Karpas-422 (cell line): ENCODE data around the gene RAD51. TPM values are rescaled to one million over a fixed set of nuclear protein-coding genes. Genes with fewer than 3 reads are reported as not detected.

Experiments used
- DNase-seq: peaks from one replicate; pipeline ENCODE4 v3.0.0-alpha.2; 2015
- H2AFZ ChIP-seq: fragments of 200-600 bp; sonication (generic); 2 replicates; pipeline ENCODE4 v1.6.1; 2014; ENCODE audit warnings: antibody characterized with exemption, low read length, mixed read lengths
- H3K27ac ChIP-seq: fragments of 200-600 bp; sonication (generic); 2 replicates; pipeline ENCODE4 v1.5.1; 2014; ENCODE audit warnings: mild to moderate bottlenecking, low read length, moderate library complexity
- H3K27me3 ChIP-seq: fragments of 200-600 bp; sonication (generic); 2 replicates; pipeline ENCODE4 v1.6.1; 2014; ENCODE audit warnings: low read length, mixed read lengths
- H3K36me3 ChIP-seq: fragments of 200-600 bp; sonication (generic); 2 replicates; pipeline ENCODE4 v1.6.1; 2014; ENCODE audit warnings: low read length, mixed read lengths; ENCODE audit not compliant: insufficient read depth
- H3K4me1 ChIP-seq: fragments of 200-600 bp; sonication (generic); 2 replicates; pipeline ENCODE4 v1.6.1; 2014; ENCODE audit warnings: mild to moderate bottlenecking, low read length, mixed read lengths
- H3K4me2 ChIP-seq: fragments of 200-600 bp; sonication (generic); 2 replicates; pipeline ENCODE4 v1.6.1; 2014; ENCODE audit warnings: low read length, low read depth, mild to moderate bottlenecking; ENCODE audit not compliant: poor library complexity, severe bottlenecking
- H3K4me3 ChIP-seq: fragments of 200-600 bp; sonication (generic); 2 replicates; pipeline ENCODE4 v1.5.1; 2014; ENCODE audit warnings: mild to moderate bottlenecking, antibody characterized with exemption, low read length, mixed read lengths
- H3K79me2 ChIP-seq: fragments of 200-600 bp; sonication (generic); 2 replicates; pipeline ENCODE4 v1.6.1; 2014; ENCODE audit warnings: mild to moderate bottlenecking, low read length, mixed read lengths
- H3K9ac ChIP-seq: fragments of 200-600 bp; sonication (generic); 2 replicates; pipeline ENCODE4 v1.6.0; 2014; ENCODE audit warnings: low read length
- H3K9me2 ChIP-seq: fragments of 200-600 bp; sonication (generic), shearing (Covaris generic); replicated peaks from 2 replicates; pipeline ENCODE4 v1.6.0; 2014; ENCODE audit warnings: mild to moderate bottlenecking, low read length, moderate library complexity; ENCODE audit not compliant: insufficient read depth
- H3K9me3 ChIP-seq: fragments of 300-700, 200-600 bp; sonication (generic); 2 replicates; pipeline ENCODE4 v1.6.1; 2014; ENCODE audit warnings: low read length, mixed read lengths
- H4K20me1 ChIP-seq: fragments of 200-600 bp; sonication (generic); 2 replicates; pipeline ENCODE4 v1.6.1; 2014; ENCODE audit warnings: mild to moderate bottlenecking, antibody characterized with exemption, low read length, low read depth; ENCODE audit not compliant: insufficient read depth
- total RNA-seq: library from RNA; depleted of rRNA; stranded (reverse); fragments of >200 nt; shearing (Covaris generic); gene quantifications from 2 replicates; pipeline ENCODE4 v1.2.3, GENCODE V29; 2014; ENCODE audit warnings: low replicate concordance

Gene RAD51
- total RNA-seq, 1 experiment from 2014 or later = 8.6 TPM

DNA sequence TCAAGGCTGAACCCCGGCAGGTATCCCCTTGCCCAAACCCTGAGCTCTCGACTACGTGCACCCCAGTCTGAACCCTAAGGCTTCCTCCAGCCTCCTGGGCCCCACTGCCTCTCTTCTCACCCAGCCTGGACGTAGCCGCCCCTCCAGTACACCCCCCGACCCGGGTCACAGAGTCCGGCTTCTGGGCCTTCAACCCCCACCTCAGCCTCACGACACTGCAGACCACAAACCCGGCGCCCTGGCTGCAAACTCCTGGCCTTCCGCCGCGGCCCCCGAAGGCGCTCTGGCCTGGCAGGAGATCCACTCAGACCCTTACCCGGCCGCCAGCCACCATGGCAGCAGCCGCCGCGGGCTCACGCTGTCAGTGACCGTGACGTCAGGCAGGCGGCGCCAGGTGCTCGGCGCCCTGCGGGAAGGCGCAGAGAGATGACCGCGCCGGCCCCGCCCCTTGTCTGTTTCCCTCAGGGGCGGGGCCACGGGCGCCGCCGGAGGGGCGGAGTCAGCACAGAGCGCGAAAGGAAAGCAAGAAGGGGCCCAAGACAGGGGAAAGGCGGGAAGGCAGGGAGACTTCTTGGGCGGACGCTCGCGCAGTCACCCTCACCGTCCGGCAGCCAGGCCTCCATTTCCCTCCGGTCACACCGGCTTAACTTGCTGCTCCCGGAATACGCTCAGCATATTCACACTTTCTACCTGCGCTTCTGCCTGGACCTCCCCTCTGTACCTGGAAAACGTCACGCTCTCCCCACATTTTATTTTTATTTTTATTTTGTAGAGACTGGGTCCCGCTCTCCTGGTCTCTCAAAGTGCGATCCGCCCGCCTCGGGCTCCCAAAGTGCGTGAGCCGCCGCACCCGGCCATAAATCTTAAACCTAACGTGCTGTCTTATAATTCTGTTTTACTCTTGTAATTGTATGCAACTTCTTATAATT lies 60.2 kb downstream of the RAD51 start, which contains the start of gene RMDN3:
TSS of gene RMDN3 (minus strand) at position 372 of the 929 bp plus-strand sequence. CDS start 471 bp downstream, outside the sequence.
- Histone ChIP-seq H3K9ac (peak within 1 kb of the TSS; percentile 87), H3K27me3 (no peaks in the 10 kb centered on the region), H4K20me1 (no peaks in the 10 kb centered on the region), H2AFZ (peak within 1 kb of the TSS; percentile 83; the same call in 1 of the 2 replicates), H3K27ac (peak within 1 kb of the TSS; percentile 80), H3K4me3 (peak within 1 kb of the TSS; percentile 96), H3K9me3 (no peaks in the 10 kb centered on the region), H3K9me2 (no peaks in the 10 kb centered on the region), H3K4me1 (peaks cover 35% of the 10 kb centered on the region), H3K4me2 (peak within 1 kb of the TSS; percentile 73), H3K36me3 (no peaks in the 10 kb centered on the region), H3K79me2 (peaks cover 41% of the 10 kb centered on the region)
- peak; percentile 98 for DNase-seq

DNA sequence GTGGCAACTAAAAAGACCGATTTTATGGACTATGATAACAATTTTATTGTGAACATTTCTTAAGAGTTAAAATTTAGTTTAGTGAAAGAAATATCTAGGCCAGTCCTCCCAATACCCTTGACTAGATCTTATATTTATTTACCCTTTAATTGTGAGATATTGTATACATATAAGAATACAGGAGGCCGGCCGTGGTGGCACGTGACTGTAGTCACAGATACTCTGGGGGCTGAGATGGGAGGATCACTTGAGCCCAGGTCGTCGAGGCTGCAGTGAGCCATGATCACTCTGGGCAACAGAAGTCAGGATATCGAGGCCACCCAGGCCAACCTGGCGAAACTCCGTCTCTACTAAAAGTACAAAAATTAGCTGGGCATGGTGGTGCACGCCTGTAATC lies 60.8 kb downstream of the RAD51 start:
- H4K20me1 ChIP-seq = no peaks in the 10 kb centered on the region
- H3K4me1 ChIP-seq = peaks cover 36% of the 10 kb centered on the region
- H3K79me2 ChIP-seq = peaks cover 37% of the 10 kb centered on the region
- DNase-seq = peak; percentile 70
- no peaks in the 10 kb centered on the region for H3K36me3 ChIP-seq
- 0 out of 2 replicates have a peak overlapping the region, but pooled peaks have one; percentile 11 for H2AFZ ChIP-seq
- H3K27me3 ChIP-seq = no peaks in the 10 kb centered on the region
- H3K4me3 ChIP-seq = peak overlapping the region; percentile 96
- H3K9me2 ChIP-seq = no peaks in the 10 kb centered on the region
- H3K27ac ChIP-seq = peak overlapping the region; percentile 80
- peak overlapping the region; percentile 73 for H3K4me2 ChIP-seq
- no peaks in the 10 kb centered on the region for H3K9me3 ChIP-seq
- peak overlapping the region; percentile 72 for H3K9ac ChIP-seq

DNA sequence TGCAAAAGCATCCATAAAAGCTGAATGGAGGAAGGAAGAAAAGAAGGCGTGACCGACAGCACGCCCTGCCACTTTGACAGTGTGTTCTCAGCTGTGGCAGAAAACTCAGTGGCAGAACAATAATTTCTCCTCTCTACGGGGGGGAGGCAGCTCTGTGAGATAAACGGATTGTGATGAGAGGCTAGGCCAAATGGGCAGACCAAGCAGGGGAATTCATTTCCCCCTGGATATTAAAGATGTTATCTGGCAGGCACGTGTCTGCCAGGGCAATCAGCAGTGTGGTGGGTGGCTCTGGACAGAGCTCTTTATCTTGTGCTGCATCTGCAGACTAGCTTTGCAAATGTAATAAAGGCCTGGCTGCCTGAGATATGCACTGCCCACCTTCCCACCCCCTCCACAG lies 62.0 kb downstream of the RAD51 start:
- peaks cover 30% of the 10 kb centered on the region for H3K79me2 ChIP-seq
- H4K20me1 ChIP-seq = no peaks in the 10 kb centered on the region
- no peaks in the 10 kb centered on the region for H3K27me3 ChIP-seq
- H3K9me2 ChIP-seq = no peaks in the 10 kb centered on the region
- H3K4me3 ChIP-seq = no peak overlapping the region
- peaks cover 38% of the 10 kb centered on the region for H3K4me1 ChIP-seq
- no peak overlapping the region; the same call in 1 of the 2 replicates for H2AFZ ChIP-seq
- no peaks in the 10 kb centered on the region for H3K9me3 ChIP-seq
- H3K4me2 ChIP-seq = no peak overlapping the region
- H3K9ac ChIP-seq = 0 out of 2 replicates have a peak overlapping the region, but pooled peaks have one; percentile 6
- H3K27ac ChIP-seq = no peak overlapping the region
- H3K36me3 ChIP-seq = no peaks in the 10 kb centered on the region
- DNase-seq = no peak

DNA sequence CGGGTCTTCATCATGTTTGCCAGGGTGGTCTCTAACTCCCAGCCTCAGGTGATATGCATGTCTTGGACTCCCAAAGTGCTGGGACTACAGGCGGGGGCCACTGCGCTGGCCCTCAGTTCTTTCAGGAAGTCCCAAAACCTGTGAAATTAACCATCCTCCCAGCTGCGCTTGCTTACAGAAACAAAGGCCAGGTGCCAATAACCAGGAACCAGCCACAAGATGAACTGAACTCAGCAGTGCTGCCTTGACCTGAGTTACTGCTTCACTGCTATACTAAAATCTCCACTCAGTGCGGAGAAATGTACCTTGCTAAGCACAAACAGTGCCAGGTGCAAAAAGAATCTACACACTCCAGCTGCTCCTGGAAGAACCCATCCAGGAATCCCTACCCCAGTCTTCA lies 65.0 kb downstream of the RAD51 start:
- H2AFZ ChIP-seq = no peak overlapping the region

DNA sequence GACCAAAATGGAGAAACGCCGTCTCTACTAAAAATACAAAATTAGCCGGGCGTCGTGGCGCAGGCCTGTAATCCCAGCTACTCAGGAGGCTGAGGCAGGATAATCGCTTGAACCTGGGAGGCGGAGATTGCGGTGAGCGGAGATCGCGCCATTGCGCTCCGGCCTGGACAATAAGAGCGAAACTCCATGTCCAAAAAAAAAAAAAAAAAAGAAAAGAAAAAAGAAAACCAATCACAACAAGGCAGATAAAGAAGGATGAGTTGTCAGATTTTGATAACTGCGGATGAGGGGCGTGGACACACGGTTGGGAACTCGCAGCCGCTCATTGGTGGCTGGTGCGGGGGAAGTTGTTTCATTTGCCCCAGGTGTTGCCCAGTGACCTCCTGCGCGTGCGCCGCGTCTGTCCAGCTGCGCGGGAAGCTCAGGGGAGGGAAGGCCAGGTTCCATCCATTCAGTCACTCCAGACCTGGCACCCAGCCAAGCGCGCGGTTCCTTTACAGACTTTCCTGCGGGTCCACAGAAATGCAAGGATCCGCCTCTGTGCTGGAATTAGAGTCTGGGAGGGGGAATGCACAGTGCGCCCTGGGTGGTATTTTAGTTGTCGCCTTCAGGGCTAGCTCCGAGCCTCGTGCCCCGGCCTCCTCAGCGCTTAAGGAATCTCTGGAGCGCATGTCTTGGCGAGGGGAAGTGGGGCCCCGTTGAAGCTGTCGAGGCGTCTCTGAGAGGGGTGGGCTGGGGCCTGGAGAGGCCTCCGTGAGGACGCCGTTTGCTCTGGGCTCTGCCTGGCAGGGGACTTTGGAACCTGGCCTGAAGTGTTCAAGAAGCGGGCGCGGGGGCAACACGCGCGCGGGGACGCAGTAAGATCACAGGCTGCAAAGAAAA lies 68.2 kb downstream of the RAD51 start:
- Histone ChIP-seq H2AFZ (peak overlapping the region; percentile 76), H3K4me1 (peaks cover 45% of the 10 kb centered on the region), H3K4me3 (peak overlapping the region; percentile 73), H3K27ac (peak overlapping the region; percentile 89), H4K20me1 (0 out of 2 replicates have a peak, but pooled peaks cover 3% of the 10 kb centered on the region), H3K36me3 (peaks cover 3% of the 10 kb centered on the region; the same call in 1 of the 2 replicates), H3K9me2 (no peaks in the 10 kb centered on the region), H3K4me2 (peak overlapping the region; percentile 84), H3K9me3 (no peaks in the 10 kb centered on the region), H3K27me3 (no peaks in the 10 kb centered on the region), H3K79me2 (peaks cover 9% of the 10 kb centered on the region; the same call in 1 of the 2 replicates), H3K9ac (peak overlapping the region; percentile 85)
- DNase-seq = peak; percentile 67

More for the DNA sequence above, 65.0 kb downstream of the RAD51 start:
- H3K4me1 ChIP-seq = peaks cover 26% of the 10 kb centered on the region
- H3K9me2 ChIP-seq = no peaks in the 10 kb centered on the region
- H3K4me3 ChIP-seq = no peak overlapping the region
- peaks cover under 1% of the 10 kb centered on the region; the same call in 1 of the 2 replicates for H3K79me2 ChIP-seq
- no peaks in the 10 kb centered on the region for H3K27me3 ChIP-seq
- DNase-seq = no peak
- H3K27ac ChIP-seq = no peak overlapping the region
- no peaks in the 10 kb centered on the region for H3K36me3 ChIP-seq
- H4K20me1 ChIP-seq = no peaks in the 10 kb centered on the region
- H3K9ac ChIP-seq = no peak overlapping the region
- H3K4me2 ChIP-seq = no peak overlapping the region
- H3K9me3 ChIP-seq = no peaks in the 10 kb centered on the region

DNA sequence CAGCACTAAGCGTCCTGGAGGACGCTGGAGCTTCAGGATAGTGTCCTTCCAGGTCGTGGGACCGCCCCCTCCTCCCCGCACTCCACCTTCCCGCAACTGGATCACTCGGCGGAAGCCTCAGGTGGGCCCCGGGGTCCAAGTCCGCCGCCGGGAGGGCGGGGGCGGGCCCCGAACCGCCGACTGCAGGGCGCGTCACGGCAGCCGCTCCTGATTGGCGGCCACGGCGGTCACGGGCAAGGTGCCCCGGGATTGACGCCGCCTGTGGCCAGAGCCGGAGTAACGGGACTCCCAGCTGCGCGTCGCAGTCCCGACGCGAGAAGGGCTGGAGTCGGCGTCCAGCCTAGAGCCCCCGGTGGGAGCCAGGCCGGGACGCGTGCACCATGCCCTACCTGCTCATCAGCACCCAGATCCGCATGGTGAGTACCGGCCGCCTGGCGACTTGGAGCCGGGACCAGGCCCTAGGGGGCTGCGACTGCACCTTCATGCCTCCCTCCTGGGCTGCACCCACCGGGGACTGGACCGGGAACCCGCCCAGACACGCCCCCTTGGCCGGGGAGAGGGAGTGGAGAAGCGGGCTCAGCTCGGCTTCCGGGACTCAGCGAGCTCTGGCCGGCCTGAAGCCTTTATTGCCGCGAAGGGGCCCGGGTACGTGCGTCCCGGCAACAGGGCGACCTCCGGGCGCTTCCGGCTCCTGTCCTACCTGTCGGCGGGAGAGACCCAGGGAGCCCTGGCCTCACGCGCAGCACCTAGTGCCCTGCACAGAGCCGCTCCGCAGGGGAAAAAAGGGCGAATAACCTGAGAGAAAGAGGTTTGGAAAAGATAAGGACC lies 69.0 kb downstream of the RAD51 start, which contains the start of gene GCHFR:
TSS of gene GCHFR (plus strand) at position 268 of the 828 bp plus-strand sequence. CDS start at position 381, 113 bp downstream.
- Histone ChIP-seq H3K4me2 (peak within 1 kb of the TSS; percentile 84), H4K20me1 (0 out of 2 replicates have a peak, but pooled peaks cover 3% of the 10 kb centered on the region), H3K9me3 (no peaks in the 10 kb centered on the region), H3K27ac (peak within 1 kb of the TSS; percentile 89), H3K27me3 (no peaks in the 10 kb centered on the region), H2AFZ (peak within 1 kb of the TSS; percentile 76), H3K4me3 (peak within 1 kb of the TSS; percentile 73), H3K9me2 (no peaks in the 10 kb centered on the region), H3K4me1 (peaks cover 54% of the 10 kb centered on the region), H3K9ac (peak within 1 kb of the TSS; percentile 85), H3K36me3 (peaks cover 3% of the 10 kb centered on the region; the same call in 1 of the 2 replicates), H3K79me2 (peaks cover 9% of the 10 kb centered on the region; the same call in 1 of the 2 replicates)
- DNase-seq = peak; percentile 89

DNA sequence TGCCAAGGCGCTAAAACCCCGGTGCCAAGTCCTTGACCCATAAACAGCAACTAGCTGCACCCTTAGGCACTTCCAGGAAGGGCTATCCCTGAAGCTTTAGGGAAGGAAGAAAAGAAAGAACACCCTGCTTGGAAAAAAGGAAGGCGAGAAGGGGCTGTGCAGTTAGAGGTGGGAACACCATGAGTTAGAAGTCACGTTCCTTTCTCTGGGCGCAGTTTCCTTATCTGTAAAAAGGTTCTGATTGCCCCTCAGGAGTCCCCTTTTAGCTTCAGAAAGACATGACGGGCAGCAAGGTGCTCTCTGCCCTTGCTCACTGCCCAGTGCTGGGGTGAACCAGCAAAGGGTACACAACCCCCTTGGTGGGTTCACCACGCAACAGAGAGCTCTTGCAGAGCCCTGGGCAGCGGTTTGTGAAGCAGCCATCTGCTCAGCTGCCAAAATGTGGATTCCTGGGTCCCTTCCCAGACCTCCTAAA lies 69.7 kb downstream of the RAD51 start:
- Histone ChIP-seq H3K27me3 (no peaks in the 10 kb centered on the region), H3K79me2 (peaks cover 9% of the 10 kb centered on the region; the same call in 1 of the 2 replicates), H3K36me3 (peaks cover 3% of the 10 kb centered on the region; the same call in 1 of the 2 replicates), H3K9me2 (no peaks in the 10 kb centered on the region), H4K20me1 (0 out of 2 replicates have a peak, but pooled peaks cover 3% of the 10 kb centered on the region), H3K4me2 (peak overlapping the region; percentile 84), H3K9ac (peak overlapping the region; percentile 85), H3K27ac (peak overlapping the region; percentile 89), H2AFZ (peak overlapping the region; percentile 70; the same call in 1 of the 2 replicates), H3K4me3 (peak overlapping the region; percentile 73), H3K4me1 (peaks cover 58% of the 10 kb centered on the region), H3K9me3 (no peaks in the 10 kb centered on the region)
- peak; percentile 66 for DNase-seq
